ENCODE measurements around the gene FOXJ2.
"Not testable (repeated sequence)": the region's sequence is repeated elsewhere in the genome, so short reads cannot be mapped to it uniquely, and the experiment has no call there.

The FOXJ2 gene

GRCh38 chr12:7991535-7991934 is 41.0 kb upstream of the FOXJ2 start:
- no peak overlapping the region for H3K4me3 ChIP-seq (ENCODE audit: low read depth, low read length)
- TF ChIP-seq MYC (IDR thresholded peaks at IDR 0.05; ENCODE audit: low read depth, low read length) (no peak), POLR2A (IDR thresholded peaks at IDR 0.05; ENCODE audit: extremely low read depth, insufficient read length) (no peak), MAX (IDR thresholded peaks at IDR 0.05; ENCODE audit: low read depth, low read length) (no peak)
- TF ChIP-seq, protein P1, sequence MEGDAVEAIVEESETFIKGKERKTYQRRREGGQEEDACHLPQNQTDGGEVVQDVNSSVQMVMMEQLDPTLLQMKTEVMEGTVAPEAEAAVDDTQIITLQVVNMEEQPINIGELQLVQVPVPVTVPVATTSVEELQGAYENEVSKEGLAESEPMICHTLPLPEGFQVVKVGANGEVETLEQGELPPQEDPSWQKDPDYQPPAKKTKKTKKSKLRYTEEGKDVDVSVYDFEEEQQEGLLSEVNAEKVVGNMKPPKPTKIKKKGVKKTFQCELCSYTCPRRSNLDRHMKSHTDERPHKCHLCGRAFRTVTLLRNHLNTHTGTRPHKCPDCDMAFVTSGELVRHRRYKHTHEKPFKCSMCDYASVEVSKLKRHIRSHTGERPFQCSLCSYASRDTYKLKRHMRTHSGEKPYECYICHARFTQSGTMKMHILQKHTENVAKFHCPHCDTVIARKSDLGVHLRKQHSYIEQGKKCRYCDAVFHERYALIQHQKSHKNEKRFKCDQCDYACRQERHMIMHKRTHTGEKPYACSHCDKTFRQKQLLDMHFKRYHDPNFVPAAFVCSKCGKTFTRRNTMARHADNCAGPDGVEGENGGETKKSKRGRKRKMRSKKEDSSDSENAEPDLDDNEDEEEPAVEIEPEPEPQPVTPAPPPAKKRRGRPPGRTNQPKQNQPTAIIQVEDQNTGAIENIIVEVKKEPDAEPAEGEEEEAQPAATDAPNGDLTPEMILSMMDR (IDR thresholded peaks at IDR 0.05; ENCODE audit: low read depth, low read length), result no peak
- DNase-seq (ENCODE audit: low read depth), result no peak

DNA sequence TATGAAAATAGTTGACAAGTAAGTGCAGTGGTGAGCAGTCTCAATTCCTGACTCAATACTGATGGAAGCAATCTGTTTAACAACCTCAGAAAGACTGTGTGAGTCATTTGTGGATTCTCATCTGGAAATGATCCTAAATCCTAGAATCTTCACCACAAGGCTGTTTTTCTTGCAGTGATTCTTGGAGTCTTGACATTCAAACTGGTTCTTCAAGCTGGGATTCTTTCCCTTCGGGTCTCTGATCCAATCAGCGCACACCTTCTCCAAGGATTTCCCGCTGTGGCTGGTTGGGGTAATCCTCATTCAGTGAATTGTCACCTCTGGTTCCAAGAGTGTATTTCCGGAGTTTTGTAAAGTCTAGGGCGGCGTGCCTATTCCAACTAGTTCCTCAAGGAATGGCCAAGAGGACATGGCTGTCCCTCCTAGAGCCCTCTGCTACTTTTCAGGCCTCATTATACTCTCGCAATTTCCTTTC is 37.7 kb upstream of the FOXJ2 start:
- no peak for DNase-seq (ENCODE audit: low read depth)
- H3K4me3 ChIP-seq (ENCODE audit: low read depth, low read length), result no peak overlapping the region
- TF ChIP-seq, protein P1 (IDR thresholded peaks at IDR 0.05; ENCODE audit: low read depth, low read length), result no peak
- TF ChIP-seq POLR2A (IDR thresholded peaks at IDR 0.05; ENCODE audit: extremely low read depth, insufficient read length) (no peak), MAX (IDR thresholded peaks at IDR 0.05; ENCODE audit: low read depth, low read length) (no peak), MYC (IDR thresholded peaks at IDR 0.05; ENCODE audit: low read depth, low read length) (no peak)

GRCh38 chr12:7995266-7995963 is 37.1 kb upstream of the FOXJ2 start:
- TF ChIP-seq MAX (IDR thresholded peaks at IDR 0.05; ENCODE audit: low read depth, low read length), result no peak
- TF ChIP-seq, protein P1 (IDR thresholded peaks at IDR 0.05; ENCODE audit: low read depth, low read length), result peak; percentile 61
- TF ChIP-seq POLR2A (IDR thresholded peaks at IDR 0.05; ENCODE audit: extremely low read depth, insufficient read length), result no peak
- TF ChIP-seq MYC (IDR thresholded peaks at IDR 0.05; ENCODE audit: low read depth, low read length), result no peak
- DNase-seq (ENCODE audit: low read depth), result peak; percentile 89

GRCh38 chr12:8000827-8001226 is 31.7 kb upstream of the FOXJ2 start:
- H3K4me3 ChIP-seq (ENCODE audit: low read depth, low read length); DNase-seq (ENCODE audit: low read depth): not testable (repeated sequence)

More at GRCh38 chr12:7995266-7995963, 37.1 kb upstream of the FOXJ2 start:
- no peak overlapping the region for H3K4me3 ChIP-seq (ENCODE audit: low read depth, low read length)

- H3K4me3 ChIP-seq (ENCODE audit: low read depth, low read length); DNase-seq (ENCODE audit: low read depth): not testable (repeated sequence)
Observed at GRCh38 chr12:8001496-8001895, 31.0 kb upstream of the FOXJ2 start.

GRCh38 chr12:8004897-8005296 is 27.6 kb upstream of the FOXJ2 start:
- DNase-seq (ENCODE audit: low read depth); H3K4me3 ChIP-seq (ENCODE audit: low read depth, low read length): not testable (repeated sequence)

DNA sequence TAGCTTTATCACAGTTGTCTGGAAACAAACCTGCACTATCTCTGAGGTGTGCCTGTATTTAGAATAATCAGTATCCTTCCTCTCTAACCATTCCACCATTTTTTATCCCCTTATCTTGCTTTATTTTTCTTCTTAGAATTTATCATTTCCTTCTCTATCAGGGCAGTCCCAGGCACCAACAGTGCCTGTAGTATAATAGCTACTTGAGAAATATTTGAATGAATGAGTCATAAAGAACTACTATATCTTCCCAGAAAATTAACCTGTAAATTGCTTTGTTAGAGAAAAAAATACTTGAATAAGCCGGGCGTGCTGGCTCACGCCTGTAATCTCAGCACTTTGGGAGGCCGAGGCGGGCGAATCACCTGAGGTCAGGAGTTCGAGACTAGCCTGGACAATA is 21.2 kb upstream of the FOXJ2 start:
- H3K4me3 ChIP-seq (ENCODE audit: low read depth, low read length), result no peak overlapping the region
- DNase-seq (ENCODE audit: low read depth), result no peak
- no peak for TF ChIP-seq MAX (IDR thresholded peaks at IDR 0.05; ENCODE audit: low read depth, low read length)
- TF ChIP-seq MYC (IDR thresholded peaks at IDR 0.05; ENCODE audit: low read depth, low read length), result no peak
- TF ChIP-seq, protein P1 (IDR thresholded peaks at IDR 0.05; ENCODE audit: low read depth, low read length), result no peak
- no peak for TF ChIP-seq POLR2A (IDR thresholded peaks at IDR 0.05; ENCODE audit: extremely low read depth, insufficient read length)

Data from NB4 (cell line).